Memory B cell (primary cell): ENCODE results near the gene SMIM28.
"Not testable (repeated sequence)": the region's sequence is repeated elsewhere in the genome, so short reads cannot be mapped to it uniquely, and the experiment has no call there.

ENCODE experiments used
- ATAC-seq: fragments of 150-1000 bp; cut with Tn5 transposase; 2 replicates; pipeline ENCODE4 v1.10.0; 2021; ENCODE audit warnings: low read depth, mild to moderate bottlenecking, moderate library complexity
- DNase-seq, 2 donors: peaks; one replicate each; pipeline ENCODE4 v3.0.0; 2022; ENCODE audit warnings: low spot score in 2 of 2
- H3K27ac Mint-ChIP-seq: one replicate; pipeline ENCODE4 v1.8.0; 2022; ENCODE audit warnings: mild to moderate bottlenecking, moderate library complexity, mixed read lengths
- H3K27me3 Mint-ChIP-seq: one replicate; pipeline ENCODE4 v1.8.0; 2022; ENCODE audit warnings: mixed read lengths
- H3K36me3 Mint-ChIP-seq: one replicate; pipeline ENCODE4 v1.8.0; 2022; ENCODE audit warnings: mild to moderate bottlenecking, mixed read lengths
- H3K4me1 Mint-ChIP-seq: one replicate; pipeline ENCODE4 v1.8.0; 2022; ENCODE audit warnings: mixed read lengths
- H3K4me3 Mint-ChIP-seq: one replicate; pipeline ENCODE4 v1.8.0; 2022; ENCODE audit warnings: mild to moderate bottlenecking, moderate library complexity, mixed read lengths
- H3K9me3 Mint-ChIP-seq: one replicate; pipeline ENCODE4 v1.8.0; 2022; ENCODE audit warnings: mixed read lengths

The SMIM28 gene

DNA sequence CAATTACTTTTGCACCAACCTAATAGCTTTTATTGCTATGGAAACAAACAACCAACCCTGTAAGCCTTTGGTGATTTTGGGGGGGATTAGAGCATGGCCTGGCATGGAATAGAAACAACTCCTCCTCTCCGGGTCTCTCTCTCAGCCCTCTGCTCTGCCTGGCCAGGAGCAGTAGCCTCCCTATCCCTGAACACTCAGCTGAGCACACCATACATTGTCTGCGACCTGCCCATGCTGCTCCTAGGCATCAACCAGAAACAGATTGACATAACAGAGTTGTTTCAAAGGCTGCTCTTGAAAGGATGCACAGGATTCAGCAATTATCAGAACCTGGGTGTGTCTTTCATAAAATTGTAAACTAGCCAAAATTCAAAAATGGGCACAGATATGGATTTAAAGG lies 29.8 kb upstream of the SMIM28 start:
- Mint-ChIP-seq H3K4me1 (peaks cover 4% of the 10 kb centered on the region), H3K36me3 (no peaks in the 10 kb centered on the region), H3K27ac (no peak overlapping the region), H3K27me3 (peaks cover 2% of the 10 kb centered on the region), H3K9me3 (no peaks in the 10 kb centered on the region), H3K4me3 (no peak overlapping the region)
- ATAC-seq (no peak), DNase-seq (no peak)

DNA sequence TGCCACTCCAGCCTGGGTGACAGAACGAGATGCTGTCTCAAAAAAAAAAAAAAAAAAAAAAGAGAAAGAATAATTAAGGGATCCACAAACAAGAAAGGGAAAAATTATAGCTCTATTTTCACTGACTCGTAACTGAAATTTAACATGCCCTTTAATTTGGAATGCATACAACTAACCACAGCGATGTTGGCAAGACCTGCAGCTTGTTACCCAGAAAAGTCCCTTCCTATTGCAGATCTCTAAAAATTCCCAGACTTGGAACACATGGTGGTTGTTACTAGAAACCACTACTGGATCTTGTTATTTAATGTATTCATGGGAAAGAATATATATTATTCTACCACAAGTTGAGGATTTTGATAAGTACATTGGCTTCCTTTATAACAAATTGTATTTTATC lies 27.8 kb upstream of the SMIM28 start:
- peaks cover 5% of the 10 kb centered on the region for H3K27me3 Mint-ChIP-seq
- H3K27ac Mint-ChIP-seq = no peak overlapping the region
- H3K4me1 Mint-ChIP-seq = peaks cover 4% of the 10 kb centered on the region
- H3K4me3 Mint-ChIP-seq = no peak overlapping the region
- no peaks in the 10 kb centered on the region for H3K36me3 Mint-ChIP-seq
- H3K9me3 Mint-ChIP-seq = no peaks in the 10 kb centered on the region
- ATAC-seq (no peak), DNase-seq (no peak)

DNA sequence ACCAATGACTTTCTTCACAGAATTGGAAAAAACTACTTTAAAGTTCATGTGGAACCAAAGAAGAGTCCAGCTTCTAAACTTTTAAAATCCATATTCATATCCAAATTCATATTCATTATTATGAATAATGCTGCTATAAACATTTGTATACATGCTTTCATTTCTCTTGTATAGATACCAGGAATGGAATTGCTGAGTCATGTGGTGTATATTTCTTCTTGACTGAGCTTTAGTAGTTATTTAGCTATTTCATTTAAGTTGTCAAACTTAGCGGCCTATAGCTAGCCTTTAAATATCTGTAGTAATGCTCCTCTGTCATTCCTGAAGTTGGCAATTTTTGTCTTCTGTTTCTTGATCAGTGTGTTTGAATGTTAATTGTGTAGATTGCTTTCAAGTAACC lies 19.8 kb upstream of the SMIM28 start:
- Mint-ChIP-seq H3K9me3 (peaks cover 4% of the 10 kb centered on the region), H3K36me3 (no peaks in the 10 kb centered on the region), H3K27ac (no peak overlapping the region), H3K4me1 (no peaks in the 10 kb centered on the region), H3K4me3 (no peak overlapping the region), H3K27me3 (peaks cover 16% of the 10 kb centered on the region)
- DNase-seq (no peak), ATAC-seq (no peak)

DNA sequence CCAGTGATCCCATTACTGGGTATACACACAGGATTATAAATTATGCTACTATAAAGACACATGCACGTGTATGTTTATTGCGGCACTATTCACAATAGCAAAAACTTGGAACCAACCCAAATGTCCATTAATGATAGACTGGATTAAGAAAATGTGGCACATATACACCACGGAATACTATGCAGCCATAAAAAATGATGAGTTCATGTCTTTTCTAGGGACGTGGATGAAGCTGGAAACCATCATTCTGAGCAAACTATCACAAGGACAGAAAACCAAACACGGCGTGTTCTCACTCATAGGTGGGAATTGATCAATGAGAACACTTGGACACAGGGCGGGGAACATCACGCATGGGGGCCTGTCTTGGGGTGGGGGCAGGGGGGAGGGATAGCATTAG lies 9.0 kb upstream of the SMIM28 start:
- not testable (repeated sequence) for H3K4me1 Mint-ChIP-seq, H3K4me3 Mint-ChIP-seq, H3K36me3 Mint-ChIP-seq, H3K27ac Mint-ChIP-seq, H3K9me3 Mint-ChIP-seq, DNase-seq, ATAC-seq
- H3K27me3 Mint-ChIP-seq = peaks cover 14% of the 10 kb centered on the region

DNA sequence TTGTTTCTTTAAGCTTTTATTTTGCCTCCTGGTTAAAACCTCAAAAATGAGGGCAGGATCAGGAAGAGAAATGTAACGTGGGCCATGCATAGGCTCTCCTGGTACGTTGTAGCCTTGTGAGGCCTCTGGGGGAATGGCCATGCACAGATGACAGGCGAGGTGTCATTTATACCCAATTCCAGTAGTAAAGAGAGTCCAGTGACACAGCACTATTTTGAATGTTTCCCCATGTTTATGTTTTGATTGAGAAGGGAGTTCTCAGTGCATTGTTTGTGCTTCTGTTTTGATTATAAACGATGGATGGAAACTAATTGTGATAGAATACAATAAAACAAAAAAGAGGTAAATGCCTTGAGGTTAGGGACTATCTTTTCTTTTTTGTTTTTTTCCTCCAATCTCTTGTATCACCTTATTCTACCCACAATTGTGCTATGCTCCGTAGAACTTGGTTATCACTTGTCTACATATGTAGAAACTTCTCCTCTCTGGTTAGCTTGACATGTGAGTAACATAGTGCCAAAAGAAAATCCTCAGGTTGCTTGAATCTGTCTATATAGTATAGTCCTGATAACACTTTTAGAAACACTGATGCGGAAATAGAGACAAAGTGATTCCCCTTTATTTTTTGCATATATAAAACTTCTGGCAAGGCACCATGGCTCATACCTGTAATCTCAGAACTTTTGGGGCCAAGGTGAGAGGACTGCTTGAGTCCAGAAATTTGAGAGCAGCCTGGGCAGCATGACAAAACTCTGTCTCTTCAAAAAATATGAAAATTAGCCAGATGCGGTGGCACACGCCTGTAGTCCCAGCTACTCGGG lies 6.9 kb upstream of the SMIM28 start:
- no peak overlapping the region for H3K27ac Mint-ChIP-seq
- DNase-seq = no peak
- H3K4me3 Mint-ChIP-seq = no peak overlapping the region
- ATAC-seq = no peak
- no peaks in the 10 kb centered on the region for H3K4me1 Mint-ChIP-seq
- H3K27me3 Mint-ChIP-seq = peaks cover 11% of the 10 kb centered on the region
- H3K36me3 Mint-ChIP-seq = peaks cover 1% of the 10 kb centered on the region
- H3K9me3 Mint-ChIP-seq = peaks cover 2% of the 10 kb centered on the region

DNA sequence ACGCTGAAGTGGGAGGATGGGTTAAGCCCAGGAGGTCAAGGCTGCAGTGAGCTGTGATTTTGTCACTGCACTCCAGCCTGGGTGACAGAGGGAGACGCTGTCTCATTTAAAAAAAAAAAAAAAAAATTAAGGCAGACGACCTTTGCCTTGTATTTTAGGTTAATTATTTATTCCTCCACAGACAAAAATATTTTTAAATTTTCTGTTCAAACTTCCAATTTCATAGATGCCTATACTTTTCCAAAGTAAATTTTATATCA lies 6.3 kb upstream of the SMIM28 start:
- Mint-ChIP-seq H3K9me3 (peaks cover 2% of the 10 kb centered on the region), H3K27me3 (peaks cover 11% of the 10 kb centered on the region), H3K27ac (no peak overlapping the region), H3K4me1 (no peaks in the 10 kb centered on the region), H3K4me3 (no peak overlapping the region), H3K36me3 (peaks cover 1% of the 10 kb centered on the region)
- no peak for ATAC-seq
- DNase-seq = no peak

DNA sequence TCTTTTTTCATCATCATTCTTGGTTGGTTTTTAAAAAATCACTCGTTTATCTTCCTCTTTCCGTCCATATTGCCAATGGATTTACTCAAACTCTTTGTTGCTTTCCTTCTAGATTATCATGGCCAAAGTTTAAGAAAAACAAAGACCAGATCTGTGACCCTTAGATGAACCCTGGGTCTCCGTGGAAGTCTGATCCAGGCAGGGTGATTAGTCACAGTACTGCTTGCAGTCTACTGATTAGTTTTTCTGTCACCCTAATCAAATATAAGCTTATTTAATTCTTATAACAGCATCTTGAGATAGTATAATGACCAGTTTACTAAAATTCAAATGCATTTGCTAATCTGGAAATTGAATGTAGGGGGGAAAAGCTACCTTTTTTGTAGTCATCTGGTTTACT lies 6.0 kb upstream of the SMIM28 start:
- no peak overlapping the region for H3K4me3 Mint-ChIP-seq
- no peaks in the 10 kb centered on the region for H3K4me1 Mint-ChIP-seq
- DNase-seq (no peak), ATAC-seq (no peak)
- H3K27ac Mint-ChIP-seq = no peak overlapping the region
- peaks cover 1% of the 10 kb centered on the region for H3K36me3 Mint-ChIP-seq
- peaks cover 2% of the 10 kb centered on the region for H3K9me3 Mint-ChIP-seq
- H3K27me3 Mint-ChIP-seq = peaks cover 11% of the 10 kb centered on the region

DNA sequence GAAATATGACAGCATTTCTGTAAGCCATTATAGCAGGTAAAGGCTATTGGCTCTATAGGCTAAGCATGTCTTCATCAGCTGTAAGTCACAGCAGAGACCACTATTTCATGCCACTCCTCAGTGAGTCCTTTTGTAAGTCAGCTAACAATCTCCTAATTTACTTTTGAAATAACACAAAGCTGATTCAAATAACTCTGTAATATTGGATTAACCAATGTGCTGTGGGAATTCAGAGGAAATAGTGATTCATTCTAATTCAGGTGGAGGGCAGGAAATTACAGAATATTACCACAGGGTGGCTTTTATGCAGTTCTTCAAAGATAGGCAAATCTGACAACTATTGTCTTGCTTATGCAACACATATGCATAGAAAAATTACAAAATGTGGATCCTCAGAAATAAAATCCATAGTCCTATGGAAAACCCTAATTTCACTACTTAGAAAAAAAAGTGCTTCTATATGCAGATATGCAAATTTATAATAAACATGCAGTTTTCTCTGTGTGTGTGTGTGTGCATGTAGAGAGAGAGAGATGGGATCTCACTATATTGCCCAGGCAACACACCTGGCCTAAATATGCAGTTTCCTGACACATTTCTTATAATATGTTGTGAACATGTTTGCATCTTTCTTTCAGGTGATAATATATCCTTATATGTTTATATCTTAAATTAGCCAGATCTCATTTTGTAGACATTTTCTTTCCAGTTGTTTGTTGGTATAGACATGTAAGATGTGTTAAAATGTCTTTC lies 4.8 kb upstream of the SMIM28 start:
- DNase-seq = no peak
- Mint-ChIP-seq H3K27ac (no peak overlapping the region), H3K36me3 (no peaks in the 10 kb centered on the region), H3K4me1 (no peaks in the 10 kb centered on the region), H3K4me3 (no peak overlapping the region), H3K9me3 (no peaks in the 10 kb centered on the region), H3K27me3 (peaks cover 3% of the 10 kb centered on the region)
- no peak for ATAC-seq

DNA sequence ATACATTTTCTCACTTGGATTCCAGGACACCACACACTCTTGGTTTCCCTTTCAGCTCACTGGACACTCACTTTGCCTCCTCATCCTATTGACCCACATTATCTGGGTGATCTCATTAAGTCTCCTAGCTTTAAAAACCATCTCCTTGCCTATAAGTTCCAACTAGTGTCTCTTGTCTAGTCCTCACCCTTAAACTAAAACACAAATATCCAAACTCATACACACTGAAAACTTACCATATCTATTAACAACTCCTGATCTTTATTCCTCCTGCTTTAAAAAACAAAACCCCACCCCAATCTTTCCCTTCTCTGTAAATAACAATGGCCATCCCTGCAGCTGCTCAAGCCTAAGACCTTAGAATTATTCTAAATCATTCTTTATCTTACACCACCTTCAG lies 3.5 kb upstream of the SMIM28 start:
- H3K4me3 Mint-ChIP-seq = no peak overlapping the region
- H3K4me1 Mint-ChIP-seq = no peaks in the 10 kb centered on the region
- H3K27ac Mint-ChIP-seq = no peak overlapping the region
- peaks cover 3% of the 10 kb centered on the region for H3K27me3 Mint-ChIP-seq
- DNase-seq = no peak
- H3K9me3 Mint-ChIP-seq = no peaks in the 10 kb centered on the region
- ATAC-seq = no peak
- no peaks in the 10 kb centered on the region for H3K36me3 Mint-ChIP-seq

DNA sequence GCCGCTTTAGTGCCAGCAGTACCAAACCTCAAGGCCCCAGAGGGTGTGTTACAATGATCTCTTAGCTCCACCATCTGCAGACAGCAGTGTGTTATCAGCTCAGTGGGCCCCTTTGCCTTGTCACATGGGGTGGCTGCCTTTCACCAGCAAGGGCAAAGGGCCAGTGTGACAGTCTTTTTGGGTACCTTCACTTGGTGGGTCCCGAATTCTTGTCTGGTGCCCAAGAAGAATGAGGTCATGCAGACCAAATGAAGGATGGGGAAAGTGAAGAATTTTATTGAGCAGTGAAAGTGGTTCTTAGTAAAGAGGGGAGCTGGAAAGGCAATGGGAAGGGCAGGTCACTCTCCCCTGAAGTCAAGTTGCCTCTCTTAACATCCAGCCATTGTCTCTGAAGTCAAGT lies 2.9 kb upstream of the SMIM28 start:
- Mint-ChIP-seq H3K9me3 (no peaks in the 10 kb centered on the region), H3K27ac (no peak overlapping the region), H3K27me3 (peaks cover 3% of the 10 kb centered on the region), H3K4me1 (no peaks in the 10 kb centered on the region), H3K4me3 (no peak overlapping the region), H3K36me3 (no peaks in the 10 kb centered on the region)
- DNase-seq = no peak
- ATAC-seq = no peak

DNA sequence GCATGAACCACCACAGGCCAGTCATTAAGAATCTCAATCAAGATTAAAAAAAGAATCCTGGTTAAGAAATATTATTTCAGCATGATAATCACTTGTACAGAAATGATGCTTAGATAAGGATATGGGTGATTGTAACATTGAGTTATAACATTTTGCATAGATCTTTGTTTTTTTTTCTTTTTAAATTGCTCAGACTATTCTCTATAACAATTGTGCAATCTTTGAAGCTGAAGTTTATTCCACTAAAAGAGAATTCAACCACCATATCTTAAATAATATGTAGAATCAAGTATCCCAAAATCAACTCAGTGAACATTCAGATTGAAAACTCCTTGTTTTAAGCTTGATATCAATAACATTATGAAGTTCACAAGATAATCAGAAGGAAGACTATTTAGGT lies 663 bp upstream of the SMIM28 start:
- Mint-ChIP-seq H3K27ac (no peak overlapping the region), H3K9me3 (no peaks in the 10 kb centered on the region), H3K27me3 (peaks cover 3% of the 10 kb centered on the region), H3K4me3 (no peak overlapping the region), H3K36me3 (no peaks in the 10 kb centered on the region), H3K4me1 (no peaks in the 10 kb centered on the region)
- DNase-seq (no peak), ATAC-seq (no peak)

DNA sequence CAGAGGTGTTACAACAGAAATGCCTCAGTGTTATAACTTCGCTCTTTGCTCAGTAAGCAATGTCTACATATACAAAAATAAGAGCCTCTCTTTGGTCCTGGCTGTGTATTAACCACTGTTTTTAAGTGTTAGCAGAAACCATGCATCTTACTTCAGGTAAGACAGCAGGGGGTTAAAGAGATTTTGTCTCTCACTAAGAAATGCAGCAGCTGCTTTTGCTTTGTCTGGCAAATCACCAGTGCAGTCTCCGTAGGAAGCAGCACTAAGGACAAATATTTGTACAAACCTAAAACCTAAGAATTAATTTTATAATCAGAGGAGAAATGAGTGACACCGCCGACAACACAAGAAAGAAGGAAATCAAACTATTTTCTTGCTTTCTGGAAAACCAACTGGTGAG lies 758 bp downstream of the SMIM28 start:
- ATAC-seq = no peak

DNA sequence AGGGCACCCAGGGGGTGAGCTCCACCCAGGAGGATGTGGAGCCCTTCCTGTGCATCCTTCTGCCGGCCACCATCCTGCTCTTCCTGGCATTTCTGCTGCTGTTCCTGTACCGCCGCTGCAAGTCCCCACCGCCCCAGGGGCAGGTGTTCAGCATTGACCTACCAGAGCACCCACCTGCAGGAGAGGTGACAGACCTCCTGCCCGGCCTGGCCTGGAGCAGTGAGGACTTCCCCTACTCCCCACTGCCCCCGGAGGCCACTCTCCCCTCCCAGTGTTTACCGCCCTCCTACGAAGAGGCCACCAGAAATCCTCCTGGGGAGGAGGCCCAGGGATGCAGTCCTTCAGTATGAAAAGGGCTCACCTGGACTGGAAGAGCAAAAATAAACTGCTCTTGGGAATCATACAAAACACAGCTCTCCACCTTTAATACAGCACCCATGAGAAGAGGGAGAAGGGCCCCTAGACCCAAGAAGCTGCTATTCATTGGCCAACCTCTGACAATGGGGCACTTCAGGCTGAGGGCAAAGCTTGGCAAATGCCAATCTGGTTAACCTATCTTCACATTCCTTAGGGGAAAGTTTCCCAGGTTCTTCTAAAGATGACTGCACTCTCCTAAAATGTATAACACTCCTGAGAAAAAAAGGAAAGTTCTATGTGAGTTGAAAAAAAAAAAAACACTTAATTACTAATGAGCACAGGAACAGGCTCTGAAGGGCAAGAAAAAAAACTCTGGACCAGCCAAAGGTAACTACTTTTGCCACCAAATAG lies 5.0 kb downstream of the SMIM28 start:
- no peak overlapping the region for H3K27ac Mint-ChIP-seq
- ATAC-seq = no peak

More for the DNA sequence above, 758 bp downstream of the SMIM28 start:
- Mint-ChIP-seq H3K4me1 (peaks cover 2% of the 10 kb centered on the region), H3K4me3 (no peak overlapping the region), H3K36me3 (no peaks in the 10 kb centered on the region), H3K27me3 (peaks cover 9% of the 10 kb centered on the region), H3K27ac (no peak overlapping the region), H3K9me3 (no peaks in the 10 kb centered on the region)
- DNase-seq = no peak

DNA sequence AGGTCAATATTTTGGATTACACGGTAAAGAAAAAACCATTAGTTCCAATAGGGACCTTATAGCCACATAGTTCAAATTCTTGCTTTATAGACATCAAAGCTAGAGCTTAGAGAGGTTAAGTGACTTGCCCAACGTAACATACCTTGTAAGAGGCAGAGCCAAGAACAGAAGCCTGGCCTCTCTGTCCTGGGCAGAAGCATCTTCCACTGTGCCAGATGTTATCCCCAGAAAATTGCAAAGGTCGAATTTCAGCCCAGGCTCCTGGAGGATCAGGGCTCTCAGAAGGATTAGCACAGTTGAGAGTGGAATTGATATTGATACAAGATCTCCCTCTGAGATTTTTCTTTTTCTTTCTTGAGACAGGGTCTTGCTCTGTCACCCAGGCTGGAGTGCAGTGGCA lies 6.1 kb downstream of the SMIM28 start:
- ATAC-seq = no peak
- peaks cover 2% of the 10 kb centered on the region for H3K4me1 Mint-ChIP-seq
- DNase-seq = no peak
- peaks cover 7% of the 10 kb centered on the region for H3K27me3 Mint-ChIP-seq
- no peaks in the 10 kb centered on the region for H3K36me3 Mint-ChIP-seq
- H3K27ac Mint-ChIP-seq = no peak overlapping the region
- no peak overlapping the region for H3K4me3 Mint-ChIP-seq
- no peaks in the 10 kb centered on the region for H3K9me3 Mint-ChIP-seq

More for the DNA sequence above, 5.0 kb downstream of the SMIM28 start:
- Mint-ChIP-seq H3K9me3 (no peaks in the 10 kb centered on the region), H3K4me1 (peaks cover 2% of the 10 kb centered on the region), H3K27me3 (peaks cover 7% of the 10 kb centered on the region), H3K4me3 (no peak overlapping the region), H3K36me3 (no peaks in the 10 kb centered on the region)
- no peak for DNase-seq
